HepG2 (cell line): ENCODE data around the gene ZNF75A. TPM values are rescaled to one million over a fixed set of nuclear protein-coding genes. Genes with fewer than 3 reads are reported as not detected.
"Not testable (repeated sequence)": the region's sequence is repeated elsewhere in the genome, so short reads cannot be mapped to it uniquely, and the experiment has no call there.

Experiments used
- ATAC-seq: fragments of 200-7000 bp; cut with Tn5 transposase; 3 replicates; pipeline ENCODE4 v1.9.1; 2020; ENCODE audit warnings: mild to moderate bottlenecking, moderate library complexity
- BruUV-seq: library from RNA; stranded (reverse); fragments of 400-500 nt; replicated peaks from 2 replicates; lab custom pipeline; 2021; lab: Mats Ljungman, UMichigan
- CTCF ChIA-PET: fragments of 300-600 bp; formaldehyde crosslinking; extraction: SDS; loops from one replicate; lab custom pipeline; 2021; ENCODE audit warnings: low total read pairs, inconsistent platforms, low intra/inter-chr PET ratio; lab: Yijun Ruan, JAX
- POLR2A ChIA-PET: fragments of 350-600 bp; sonication (Branson Sonifier 250); formaldehyde crosslinking; loops from one replicate; lab custom pipeline; 2020; ENCODE audit warnings: antibody characterized with exemption, inconsistent platforms; lab: Yijun Ruan, JAX
- DNase-seq: peaks from one replicate; pipeline ENCODE4 v3.0.0-alpha.2; 2015; ENCODE audit warnings: low spot score
- FAIRE-seq: peaks from 3 replicates; lab custom pipeline; 2011; peaks lifted over from hg19 to GRCh38; lab: Jason Lieb, UNC
- H2AFZ ChIP-seq: one replicate; pipeline ENCODE4 v1.6.1; 2011; ENCODE audit warnings: low read length, inconsistent platforms
- H3K27ac ChIP-seq: fragments of 300-600 bp; 3 replicates; pipeline ENCODE4 v1.8.0; 2011; ENCODE audit warnings: mixed run types, mild to moderate bottlenecking, mixed read lengths, low read length, inconsistent platforms; ENCODE audit not compliant: insufficient read depth; ENCODE audit errors: extremely low read length
- H3K27me3 ChIP-seq, 2 experiments: fragments of 200-600 bp in 1 of 2; 2 replicates in 1 of 2; 3 replicates in 1 of 2; pipeline versions ENCODE4 v1.6.0 to v1.8.0; 2011; ENCODE audit warnings: low read length in 2 of 2, mild to moderate bottlenecking in 2 of 2, moderate library complexity in 2 of 2, inconsistent platforms in 1 of 2; ENCODE audit not compliant: insufficient read depth in 2 of 2, control insufficient read depth in 1 of 2
- H3K36me3 ChIP-seq, 2 experiments: fragments of 200-600 bp in 1 of 2; replicated peaks in 1 of 2; 2 replicates in 1 of 2; 3 replicates in 1 of 2; pipeline versions ENCODE4 v1.5.1 to v1.8.0; 2011; ENCODE audit warnings: low read length in 2 of 2, inconsistent platforms in 1 of 2; ENCODE audit not compliant: insufficient read depth in 2 of 2, control insufficient read depth in 1 of 2
- H3K4me1 ChIP-seq: 2 replicates; pipeline ENCODE4 v1.5.1; 2012; ENCODE audit warnings: low read length, inconsistent platforms; ENCODE audit not compliant: insufficient read depth
- H3K4me2 ChIP-seq: 2 replicates; pipeline ENCODE4 v1.6.0; 2011; ENCODE audit warnings: low read depth, low read length, inconsistent platforms
- H3K4me3 ChIP-seq, 3 experiments: fragments of 200-600 bp in 1 of 3; sonication (generic), shearing (Covaris generic) in 1 of 3; replicated peaks in 1 of 3; 2 replicates each; pipeline ENCODE4 v1.5.1; 2011 to 2016; ENCODE audit warnings: low read length in 3 of 3, inconsistent platforms in 2 of 3, low read depth in 2 of 3, mild to moderate bottlenecking in 2 of 3, control low read depth in 1 of 3, mixed read lengths in 1 of 3; ENCODE audit not compliant: insufficient read depth in 1 of 3
- H3K79me2 ChIP-seq: one replicate; pipeline ENCODE4 v1.6.1; 2011; ENCODE audit warnings: low read length, inconsistent platforms; ENCODE audit not compliant: insufficient read depth
- H3K9ac ChIP-seq: 2 replicates; pipeline ENCODE4 v1.6.0; 2011; ENCODE audit warnings: mild to moderate bottlenecking, low read depth, low read length, inconsistent platforms; ENCODE audit not compliant: insufficient read depth
- H3K9me3 ChIP-seq: 2 replicates; pipeline ENCODE4 v1.5.1; 2012; ENCODE audit warnings: mild to moderate bottlenecking, low read length
- H4K20me1 ChIP-seq: 2 replicates; pipeline ENCODE4 v1.6.0; 2011; ENCODE audit warnings: inconsistent platforms, mild to moderate bottlenecking, low read length, moderate library complexity; ENCODE audit not compliant: insufficient read depth
- ARID5B ChIP-seq: IDR thresholded peaks from 2 replicates; pipeline ENCODE4 v1.4.0; 2020; ENCODE audit warnings: mild to moderate bottlenecking, missing genetic modification reagents
- BCL6 ChIP-seq: IDR thresholded peaks from 2 replicates; pipeline ENCODE4 v1.6.1; 2016; ENCODE audit warnings: missing genetic modification reagents, missing compliant biosample characterization
- GATAD2A ChIP-seq: IDR thresholded peaks from 2 replicates; pipeline ENCODE4 v1.6.1; 2016
- MED1 ChIP-seq: sonication (generic); formaldehyde crosslinking; IDR thresholded peaks from 2 replicates; pipeline ENCODE4 v1.4.0; 2020; ENCODE audit warnings: missing genetic modification reagents
- PAXIP1 ChIP-seq: sonication (generic); formaldehyde crosslinking; conservative IDR thresholded peaks from 2 replicates; pipeline ENCODE4 v1.4.0; 2020; ENCODE audit warnings: mild to moderate bottlenecking, missing genetic modification reagents, moderate library complexity
- RARA ChIP-seq: IDR thresholded peaks from 2 replicates; pipeline ENCODE4 v1.6.1; 2016; ENCODE audit warnings: missing genetic modification reagents, missing compliant biosample characterization
- SOX13 ChIP-seq, 3 experiments: fragments of 450-650 bp in 1 of 3; sonication (generic) in 1 of 3; formaldehyde crosslinking in 1 of 3; IDR thresholded peaks in 2 of 3; conservative IDR thresholded peaks in 1 of 3; 2 replicates each; pipeline versions ENCODE4 v1.5.0 to v1.6.1; 2016 to 2020; ENCODE audit warnings: antibody characterized with exemption in 1 of 3, mild to moderate bottlenecking in 1 of 3, missing compliant biosample characterization in 1 of 3, missing genetic modification reagents in 1 of 3, moderate library complexity in 1 of 3
- SOX5 ChIP-seq: IDR thresholded peaks from 2 replicates; pipeline ENCODE4 v1.6.1; 2016; ENCODE audit warnings: borderline replicate concordance
- ZNF652 ChIP-seq: IDR thresholded peaks from 2 replicates; pipeline ENCODE4 v1.6.1; 2016; ENCODE audit warnings: low read depth, borderline replicate concordance
- WGBS: methylation state at CpG from one replicate; pipeline ENCODE4 v1.1.6; 2017; ENCODE audit warnings: low lambda C conversion rate; 5-methylcytosine and 5-hydroxymethylcytosine counted together
- in situ Hi-C: cut with HindIII; loops from 2 replicates; pipeline ENCODE4 v1.10.0; 2017; ENCODE audit warnings: low pct_unique_long_range_greater_than_20kb; ENCODE audit not compliant: extremely low pct_ligation_motif_present
- intact Hi-C: fragments of 100-400 bp; cut with micrococcal nuclease; formaldehyde crosslinking; loops from one replicate; pipeline ENCODE4 v1.10.0; 2022; ENCODE audit not compliant: unreplicated experiment
- polyA plus RNA-seq, 8 experiments: library from polyadenylated mRNA; depleted of rRNA in 3 of 8; stranded (reverse) in 7 of 8; unstranded in 1 of 8; fragments of >200 nt; fragmentation: Illumina TruSeq in 4 of 8; extraction: Trizol in 4 of 8; gene quantifications; 2 replicates each; pipeline versions ENCODE4 v1.2.1 to v1.2.3, GENCODE V29; 2011 to 2016; ENCODE audit warnings: low read depth in 4 of 8, missing spikeins in 1 of 8, mixed read lengths in 1 of 8; ENCODE audit not compliant: insufficient read depth in 1 of 8
- total RNA-seq, 5 experiments: library from RNA; depleted of rRNA; stranded (reverse); fragments of >200 nt; fragmentation: Illumina TruSeq; extraction: Trizol; gene quantifications; 2 replicates each; pipeline ENCODE4 v1.2.3, GENCODE V29; 2016; ENCODE audit warnings: low read depth in 1 of 5

The ZNF75A gene
- total and polyA plus RNA-seq, 2 of the 13 experiments (the other 11 are each of a cell fraction or from before 2014, with no cell fraction given): 1.4 to 2.1 TPM

GRCh38 chr16:3270718-3271117, 34.6 kb upstream of the ZNF75A start:
- WGBS: 32% methylated on average over 5 of the region's 5 CpGs

More at GRCh38 chr16:3270718-3271117, 34.6 kb upstream of the ZNF75A start:
- H3K4me1 ChIP-seq: peaks cover 68% of the 10 kb centered on the region
- H3K9me3 ChIP-seq; H2AFZ ChIP-seq; H3K27ac ChIP-seq; in situ Hi-C loops; H3K4me3 ChIP-seq; DNase-seq; H3K4me2 ChIP-seq; H4K20me1 ChIP-seq; BruUV-seq; POLR2A ChIA-PET; H3K9ac ChIP-seq; H3K79me2 ChIP-seq; CTCF ChIA-PET; FAIRE-seq; intact Hi-C loops; ATAC-seq; H3K36me3 ChIP-seq; H3K27me3 ChIP-seq; TF ChIP-seq SOX13 (IDR thresholded peaks at IDR 0.05): not testable (repeated sequence)
- TF ChIP-seq GATAD2A (CRISPR knock-in tag) (peak; percentile 36; the same call in 1 of the 2 replicates), RARA (CRISPR knock-in tag) (peak; percentile 32), ARID5B (CRISPR knock-in tag) (peak; percentile 44; the same call in 1 of the 2 replicates), ZNF652 (CRISPR knock-in tag) (peak; percentile 14; the same call in 1 of the 2 replicates), SOX13 (CRISPR knock-in tag; conservative IDR thresholded peaks at IDR 0.05 in 1 of 2, IDR thresholded peaks at IDR 0.05 in 1 of 2) (peak in 1 of 2 experiments; percentile 54; a peak in 2 of 4 replicates), BCL6 (CRISPR knock-in tag) (peak; percentile 71), SOX5 (CRISPR knock-in tag) (0 out of 2 replicates have a peak, but pooled peaks have one; percentile 21), MED1 (0 out of 2 replicates have a peak, but pooled peaks have one; percentile 36), PAXIP1 (CRISPR knock-in tag) (0 out of 2 replicates have a peak, but pooled peaks have one; percentile 16)
